H1 (cell line): Measurements from ENCODE around the gene PNMA1. TPM values are rescaled to one million over a fixed set of nuclear protein-coding genes. Genes with fewer than 3 reads are reported as not detected.

Experiments
- CBX8 ChIP-seq: fragments of 300-800, 300-1000 bp; sonication (generic); IDR thresholded peaks from 2 replicates; pipeline ENCODE4 v1.7.1; 2016; ENCODE audit warnings: low read depth, low read length, borderline replicate concordance
- KDM4A ChIP-seq: IDR thresholded peaks from one replicate; pipeline ENCODE4 v1.7.1; 2012; ENCODE audit warnings: low read depth, mild to moderate bottlenecking, moderate library complexity, low read length, inconsistent platforms; ENCODE audit not compliant: severe bottlenecking
- TAF7 ChIP-seq: optimal IDR thresholded peaks from 2 replicates; pipeline ENCODE3; 2011; ENCODE audit warnings: low read depth, mild to moderate bottlenecking, inconsistent platforms, low read length, moderate library complexity, borderline replicate concordance
- ZNF274 ChIP-seq: IDR thresholded peaks from 2 replicates; pipeline ENCODE4 v1.7.0; 2012; ENCODE audit warnings: low read length, borderline replicate concordance; ENCODE audit errors: extremely low read depth
- polyA plus RNA-seq, 7 experiments: library from polyadenylated mRNA; depleted of rRNA in 3 of 7; stranded (reverse) in 5 of 7; unstranded in 2 of 7; fragments of >200 nt in 5 of 7; fragments of 200-250 nt in 2 of 7; gene quantifications; 1 replicate in 5 of 7; 2 replicates in 1 of 7; 4 replicates in 1 of 7; pipeline versions ENCODE4 v1.2.1 to v1.2.3, GENCODE V29; 2011 to 2013; ENCODE audit warnings: missing spikeins in 2 of 7, mixed read lengths in 2 of 7
- total RNA-seq: library from RNA; stranded (reverse); fragmentation: NEBNext Ultra II Directional; extraction: Animal tissue kit (Norgen Biotek cat#: 25700); gene quantifications from 2 replicates; pipeline ENCODE4 v1.2.1, GENCODE V29; 2021

Gene PNMA1
- total and polyA plus RNA-seq, 2 of the 8 experiments (the other 6 are each of a cell fraction or from before 2014, with no cell fraction given): 15.8 to 52.7 TPM

DNA sequence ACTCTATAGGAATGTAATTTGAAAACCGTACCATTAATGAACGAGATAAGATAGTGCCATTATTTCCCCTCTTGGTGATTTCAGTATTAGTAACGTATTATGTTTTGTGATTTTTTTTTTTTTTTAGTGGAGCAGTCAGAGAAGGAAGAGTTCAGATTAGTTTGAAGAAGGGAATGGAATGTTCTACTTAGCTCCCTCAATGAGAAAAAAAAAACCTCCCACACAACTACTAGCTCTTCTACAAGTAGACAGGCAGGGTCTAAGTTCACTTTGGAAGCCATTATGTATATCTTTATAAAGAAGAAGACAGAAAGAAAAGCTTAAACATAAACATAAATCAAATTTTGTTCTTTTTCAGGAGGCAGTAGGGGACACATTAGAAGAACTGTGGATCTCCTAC, 27.3 kb downstream of the PNMA1 start (continued):
- TF ChIP-seq KDM4A (no peak), TAF7 (no peak), CBX8 (no peak), ZNF274 (no peak)
